ENCODE measurements around the gene ZMAT5.
A peak's percentile ranks its signal among the peaks of the same experiment; 100 is the strongest.

The ZMAT5 gene

GRCh38 chr22:29689880-29690213 is 77.0 kb downstream of the ZMAT5 start:
- DNase-seq (ENCODE audit: insufficient read length, low spot score): no peak
- TF ChIP-seq TAF1 (IDR thresholded peaks at IDR 0.05; ENCODE audit: low read depth, low read length) (no peak), POLR2AphosphoS5 (IDR thresholded peaks at IDR 0.05; ENCODE audit: low read depth, low read length) (no peak), SPI1 (IDR thresholded peaks at IDR 0.05; ENCODE audit: low read depth, low read length) (no peak), PAX5 (IDR thresholded peaks at IDR 0.05; ENCODE audit: insufficient read depth, low read length, severe bottlenecking) (no peak), POU2F2 (IDR thresholded peaks at IDR 0.05; ENCODE audit: low read depth, low read length) (no peak), POLR2A (IDR thresholded peaks at IDR 0.05; ENCODE audit: low read depth, low read length) (no peak)
- FAIRE-seq: peak; percentile 58

DNA sequence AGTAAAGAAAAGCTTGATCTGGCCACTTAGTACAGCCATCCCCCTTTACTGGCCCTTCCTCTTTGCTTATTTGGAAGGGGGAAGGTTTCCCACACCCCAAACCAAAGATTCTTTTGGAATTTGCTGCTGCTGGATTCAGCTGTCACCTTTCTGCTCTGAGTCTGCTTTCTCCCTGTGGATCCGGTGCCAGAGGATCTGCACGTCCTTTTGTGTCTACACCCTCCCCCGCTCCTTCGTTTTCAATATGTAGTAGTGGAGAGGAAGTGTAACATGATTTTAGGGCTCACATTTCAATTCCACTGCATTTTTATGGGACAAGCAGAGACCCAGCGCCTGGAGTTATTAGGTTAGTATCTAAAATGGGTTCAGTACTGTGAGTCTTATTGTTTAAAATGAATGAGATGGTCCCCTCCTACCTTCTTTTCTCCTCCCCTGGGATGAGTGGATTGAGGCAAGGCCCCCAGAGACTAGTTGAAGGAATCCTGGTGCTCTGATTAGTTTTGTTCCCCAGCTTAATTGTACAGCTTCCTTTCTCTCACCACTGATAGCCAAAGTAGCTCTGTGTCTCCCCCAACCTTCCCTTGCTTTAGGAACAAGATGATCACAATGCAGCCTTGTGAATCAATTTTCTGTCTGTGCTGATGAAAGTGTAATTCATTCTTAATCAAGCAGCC is 77.5 kb downstream of the ZMAT5 start:
- no peak for TF ChIP-seq POLR2A (IDR thresholded peaks at IDR 0.05; ENCODE audit: low read depth, low read length)

DNA sequence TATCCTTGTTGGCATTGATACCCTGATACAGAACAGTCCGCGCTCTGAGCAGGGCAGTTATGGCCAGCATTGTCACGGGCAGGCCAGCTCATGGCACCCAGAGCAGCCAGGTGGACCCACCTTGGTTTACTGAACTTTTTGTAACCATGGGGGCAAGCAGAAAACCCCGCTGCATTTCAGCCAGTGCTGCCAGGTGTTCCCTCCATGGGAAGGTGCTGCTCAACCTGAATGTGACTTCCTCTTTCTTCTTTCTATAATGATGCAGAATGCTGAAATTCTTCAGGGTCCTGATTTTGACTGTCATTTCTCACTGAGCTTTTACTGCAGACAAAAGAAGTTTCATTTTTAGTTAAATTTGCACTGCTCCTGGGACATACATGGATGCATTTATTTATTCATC is 82.6 kb downstream of the ZMAT5 start:
- FAIRE-seq (no peak), DNase-seq (ENCODE audit: insufficient read length, low spot score) (no peak)
- TF ChIP-seq POU2F2 (IDR thresholded peaks at IDR 0.05; ENCODE audit: low read depth, low read length): no peak
- TF ChIP-seq TAF1 (IDR thresholded peaks at IDR 0.05; ENCODE audit: low read depth, low read length): no peak
- TF ChIP-seq POLR2A (IDR thresholded peaks at IDR 0.05; ENCODE audit: low read depth, low read length): no peak
- TF ChIP-seq POLR2AphosphoS5 (IDR thresholded peaks at IDR 0.05; ENCODE audit: low read depth, low read length): no peak
- TF ChIP-seq PAX5 (IDR thresholded peaks at IDR 0.05; ENCODE audit: insufficient read depth, low read length, severe bottlenecking): no peak
- peak; percentile 82 for TF ChIP-seq SPI1 (IDR thresholded peaks at IDR 0.05; ENCODE audit: low read depth, low read length)

More for the DNA sequence above, 77.5 kb downstream of the ZMAT5 start:
- FAIRE-seq (no peak), DNase-seq (ENCODE audit: insufficient read length, low spot score) (no peak)

DNA sequence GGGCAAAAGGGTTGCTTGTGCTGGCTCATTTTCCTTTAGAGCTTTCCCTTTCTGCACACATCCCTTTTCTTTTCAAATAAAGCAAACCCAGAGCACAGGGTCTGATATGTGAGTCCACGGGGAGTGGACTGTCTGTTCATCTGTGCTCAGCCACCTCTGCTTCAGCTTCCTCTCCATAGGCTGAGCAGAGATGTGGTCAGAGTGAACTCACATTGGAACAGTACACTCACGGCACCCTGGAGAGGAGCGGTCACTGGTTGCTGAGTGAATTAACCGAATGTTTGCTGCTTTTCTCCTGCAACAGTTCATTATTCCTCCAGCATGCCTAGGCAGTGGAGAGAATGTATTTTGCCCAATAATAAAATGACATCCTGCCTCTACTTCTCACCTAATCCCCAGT is 83.3 kb downstream of the ZMAT5 start:
- DNase-seq (ENCODE audit: insufficient read length, low spot score): no peak
- FAIRE-seq: no peak
- no peak for TF ChIP-seq POLR2AphosphoS5 (IDR thresholded peaks at IDR 0.05; ENCODE audit: low read depth, low read length)
